ENCODE data around the gene SLC30A2.

SLC30A2 gene

DNA sequence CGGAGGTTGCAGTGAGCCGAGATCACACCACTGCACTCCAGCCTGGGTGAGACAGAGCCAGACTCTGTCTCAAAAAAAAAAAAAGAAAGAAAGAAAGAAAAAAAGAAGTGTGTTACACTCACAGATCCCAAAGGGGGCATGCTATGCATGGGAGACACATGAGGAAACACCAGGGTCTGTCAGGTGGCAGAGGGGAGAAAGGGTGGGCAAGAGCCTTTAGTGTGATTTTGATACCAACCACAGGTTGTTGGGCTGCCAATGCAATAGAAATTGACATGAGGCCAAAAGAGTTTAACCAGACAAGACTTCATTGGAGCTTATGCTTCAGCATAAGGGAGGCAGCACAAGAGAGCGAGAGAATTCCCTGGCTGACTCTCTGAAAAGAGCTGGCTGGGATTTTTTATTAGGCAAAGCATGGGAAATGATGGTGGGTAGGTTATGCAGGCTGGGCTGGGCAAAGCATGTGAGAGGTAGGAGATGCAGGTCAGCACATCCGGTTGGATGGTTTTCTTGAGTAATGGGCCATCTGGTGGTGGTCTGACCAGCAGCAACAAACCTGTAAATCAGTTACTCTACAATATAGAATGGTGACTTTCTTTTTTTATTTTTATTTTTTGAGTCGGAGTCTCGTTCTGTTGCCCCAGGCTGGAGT, 36.0 kb downstream of the SLC30A2 start:
- Histone ChIP-seq H2AK5ac (ENCODE audit: low read length) (no peak overlapping the region), H3K18ac (ENCODE audit: low read length) (no peak overlapping the region), H3K36me3 (ENCODE audit: control insufficient read depth, insufficient read depth, low read length) (no peaks in the 10 kb centered on the region), H3K23ac (ENCODE audit: low read length) (no peak overlapping the region), H4K8ac (ENCODE audit: low read depth, low read length) (no peak overlapping the region), H4K5ac (ENCODE audit: low read length) (no peak overlapping the region), H3K27me3 (ENCODE audit: insufficient read depth, low read length, poor library complexity) (no peaks in the 10 kb centered on the region), H3K4ac (ENCODE audit: low read depth, low read length) (no peak overlapping the region), H3K4me1 (ENCODE audit: control insufficient read depth, low read depth, low read length) (no peaks in the 10 kb centered on the region), H3K27ac (ENCODE audit: low read depth, low read length) (no peak overlapping the region), H3K79me1 (ENCODE audit: low read length) (no peaks in the 10 kb centered on the region), H2BK120ac (ENCODE audit: low read depth, low read length) (no peak overlapping the region), H3K9ac (ENCODE audit: low read length) (no peak overlapping the region), H2BK5ac (ENCODE audit: low read length) (no peak overlapping the region), H3K4me2 (ENCODE audit: low read length) (no peak overlapping the region), H3K56ac (ENCODE audit: low read length) (no peak overlapping the region), H3K4me3 (ENCODE audit: low read length) (no peak overlapping the region), H3K79me2 (ENCODE audit: control insufficient read depth, insufficient read depth, low read length) (no peaks in the 10 kb centered on the region), H2BK15ac (replicated peaks; ENCODE audit: low read depth) (no peak overlapping the region)
- no CpG with 5 or more reads among the region's 6 CpGs for WGBS (ENCODE audit: extremely low coverage, insufficient coverage, low lambda C conversion rate)
- peak; percentile 88 for DNase-seq

DNA sequence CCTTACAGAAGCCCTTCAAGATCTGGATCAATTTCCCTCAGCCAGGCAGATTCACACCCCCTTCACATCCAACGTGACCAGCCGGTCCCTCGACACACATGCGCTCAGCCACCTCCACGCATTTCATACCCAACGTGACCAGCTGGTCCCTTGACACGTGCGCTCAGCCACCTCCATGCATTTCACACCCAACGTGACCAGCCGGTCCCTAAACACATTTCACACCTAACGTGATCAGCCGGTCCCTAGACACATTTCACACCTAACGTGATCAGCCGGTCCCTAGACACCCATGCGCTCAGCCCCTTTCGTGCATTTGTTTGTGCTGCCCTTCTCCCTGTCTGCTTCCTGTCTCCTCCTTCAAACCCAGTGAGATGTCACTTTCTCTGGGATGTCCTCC, 39.2 kb downstream of the SLC30A2 start:
- H4K5ac ChIP-seq (ENCODE audit: low read length), result no peak overlapping the region
- no peak overlapping the region for H2AK5ac ChIP-seq (ENCODE audit: low read length)
- H3K4me3 ChIP-seq (ENCODE audit: low read length), result no peak overlapping the region
- H2BK5ac ChIP-seq (ENCODE audit: low read length), result no peak overlapping the region
- no peaks in the 10 kb centered on the region for H3K4me1 ChIP-seq (ENCODE audit: control insufficient read depth, low read depth, low read length)
- no peak overlapping the region for H3K23ac ChIP-seq (ENCODE audit: low read length)
- no peak overlapping the region for H3K56ac ChIP-seq (ENCODE audit: low read length)
- H2BK120ac ChIP-seq (ENCODE audit: low read depth, low read length), result no peak overlapping the region
- H3K79me2 ChIP-seq (ENCODE audit: control insufficient read depth, insufficient read depth, low read length), result no peaks in the 10 kb centered on the region
- H3K9ac ChIP-seq (ENCODE audit: low read length), result no peak overlapping the region
- no peaks in the 10 kb centered on the region for H3K36me3 ChIP-seq (ENCODE audit: control insufficient read depth, insufficient read depth, low read length)
- no peak overlapping the region for H3K4me2 ChIP-seq (ENCODE audit: low read length)
- no peaks in the 10 kb centered on the region for H3K79me1 ChIP-seq (ENCODE audit: low read length)
- H3K4ac ChIP-seq (ENCODE audit: low read depth, low read length), result no peak overlapping the region
- no peak overlapping the region for H4K8ac ChIP-seq (ENCODE audit: low read depth, low read length)
- H3K27me3 ChIP-seq (ENCODE audit: insufficient read depth, low read length, poor library complexity), result no peaks in the 10 kb centered on the region
- no peak overlapping the region for H3K18ac ChIP-seq (ENCODE audit: low read length)
- DNase-seq, result no peak
- H2BK15ac ChIP-seq (replicated peaks; ENCODE audit: low read depth), result no peak overlapping the region
- no peak overlapping the region for H3K27ac ChIP-seq (ENCODE audit: low read depth, low read length)
- WGBS (ENCODE audit: extremely low coverage, insufficient coverage, low lambda C conversion rate), result no CpG with 5 or more reads among the region's 16 CpGs

DNA sequence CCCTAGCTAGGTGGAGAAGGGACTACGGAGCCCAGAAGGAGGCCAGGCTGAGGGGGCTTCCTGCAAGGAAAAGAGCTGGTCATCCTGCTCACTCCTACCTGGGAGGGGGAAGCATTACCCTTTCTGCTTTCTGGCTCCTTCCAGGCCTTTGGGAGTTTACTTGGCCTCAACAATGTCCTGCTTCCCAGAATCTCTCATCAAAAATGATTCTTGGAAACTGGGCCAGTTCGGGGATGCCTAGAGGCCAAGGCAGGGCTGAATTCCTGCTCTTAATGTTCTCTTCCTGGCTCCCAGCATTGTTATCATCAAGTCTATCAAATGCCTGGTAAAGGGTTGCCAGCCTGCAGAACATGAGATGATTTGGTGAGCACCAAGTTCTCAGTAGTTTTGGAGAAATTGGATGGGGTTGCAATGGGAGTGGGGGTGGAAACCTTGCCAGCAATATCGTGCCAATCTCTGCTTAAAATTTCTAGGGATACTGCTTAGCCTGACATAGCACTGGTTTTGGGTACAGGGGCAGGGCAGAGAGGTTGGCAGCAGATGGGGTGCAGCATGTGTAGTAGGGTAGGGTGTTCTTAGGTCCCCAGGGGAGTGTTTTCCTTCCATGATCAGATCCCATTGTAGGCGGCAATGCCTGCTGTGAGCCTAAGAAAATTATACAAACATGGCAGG, 40.3 kb downstream of the SLC30A2 start:
- Histone ChIP-seq H3K18ac (ENCODE audit: low read length) (no peak overlapping the region), H3K36me3 (ENCODE audit: control insufficient read depth, insufficient read depth, low read length) (no peaks in the 10 kb centered on the region), H4K8ac (ENCODE audit: low read depth, low read length) (no peak overlapping the region), H2BK120ac (ENCODE audit: low read depth, low read length) (no peak overlapping the region), H2BK5ac (ENCODE audit: low read length) (no peak overlapping the region), H3K4me2 (ENCODE audit: low read length) (no peak overlapping the region), H2BK15ac (replicated peaks; ENCODE audit: low read depth) (no peak overlapping the region), H2AK5ac (ENCODE audit: low read length) (no peak overlapping the region), H3K79me1 (ENCODE audit: low read length) (no peaks in the 10 kb centered on the region), H4K5ac (ENCODE audit: low read length) (no peak overlapping the region), H3K56ac (ENCODE audit: low read length) (no peak overlapping the region), H3K4me1 (ENCODE audit: control insufficient read depth, low read depth, low read length) (no peaks in the 10 kb centered on the region), H3K23ac (ENCODE audit: low read length) (no peak overlapping the region), H3K27ac (ENCODE audit: low read depth, low read length) (no peak overlapping the region), H3K27me3 (ENCODE audit: insufficient read depth, low read length, poor library complexity) (no peaks in the 10 kb centered on the region), H3K4me3 (ENCODE audit: low read length) (no peak overlapping the region), H3K79me2 (ENCODE audit: control insufficient read depth, insufficient read depth, low read length) (no peaks in the 10 kb centered on the region), H3K4ac (ENCODE audit: low read depth, low read length) (no peak overlapping the region), H3K9ac (ENCODE audit: low read length) (no peak overlapping the region)
- DNase-seq, result no peak
- WGBS (ENCODE audit: extremely low coverage, insufficient coverage, low lambda C conversion rate), result no CpG with 5 or more reads among the region's 4 CpGs

DNA sequence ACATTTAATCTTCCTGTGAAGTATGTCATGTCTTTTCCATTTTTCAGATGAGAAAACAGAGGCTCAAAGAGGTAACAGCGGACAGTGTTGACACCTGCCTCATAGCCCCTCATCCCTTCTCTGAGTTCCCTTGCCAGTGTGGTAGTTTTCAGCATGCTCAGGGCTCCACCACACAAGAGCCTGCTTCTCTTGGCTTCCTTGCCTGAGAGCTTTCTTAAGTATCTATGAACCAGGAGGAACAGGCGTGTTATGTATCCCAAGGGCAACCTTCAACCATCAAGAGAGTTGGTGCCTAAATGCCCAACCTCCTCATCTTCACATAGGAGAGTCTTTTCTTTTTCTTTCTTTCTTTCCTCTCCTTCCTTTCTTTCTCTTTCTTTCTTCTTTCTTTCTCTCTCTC, 42.2 kb downstream of the SLC30A2 start:
- no peak overlapping the region for H3K4me2 ChIP-seq (ENCODE audit: low read length)
- no peaks in the 10 kb centered on the region for H3K36me3 ChIP-seq (ENCODE audit: control insufficient read depth, insufficient read depth, low read length)
- no peak overlapping the region for H3K56ac ChIP-seq (ENCODE audit: low read length)
- no peak overlapping the region for H3K23ac ChIP-seq (ENCODE audit: low read length)
- H3K27me3 ChIP-seq (ENCODE audit: insufficient read depth, low read length, poor library complexity), result no peaks in the 10 kb centered on the region
- no peak overlapping the region for H3K4ac ChIP-seq (ENCODE audit: low read depth, low read length)
- no peak overlapping the region for H3K27ac ChIP-seq (ENCODE audit: low read depth, low read length)
- no peak overlapping the region for H2AK5ac ChIP-seq (ENCODE audit: low read length)
- no peaks in the 10 kb centered on the region for H3K4me1 ChIP-seq (ENCODE audit: control insufficient read depth, low read depth, low read length)
- H3K79me2 ChIP-seq (ENCODE audit: control insufficient read depth, insufficient read depth, low read length), result no peaks in the 10 kb centered on the region
- H4K8ac ChIP-seq (ENCODE audit: low read depth, low read length), result no peak overlapping the region
- no peak for DNase-seq
- no peak overlapping the region for H3K9ac ChIP-seq (ENCODE audit: low read length)
- H4K5ac ChIP-seq (ENCODE audit: low read length), result no peak overlapping the region
- no peak overlapping the region for H2BK15ac ChIP-seq (replicated peaks; ENCODE audit: low read depth)
- H3K79me1 ChIP-seq (ENCODE audit: low read length), result no peaks in the 10 kb centered on the region
- no peak overlapping the region for H2BK120ac ChIP-seq (ENCODE audit: low read depth, low read length)
- WGBS (ENCODE audit: extremely low coverage, insufficient coverage, low lambda C conversion rate), result no CpG with 5 or more reads among the region's 2 CpGs
- no peak overlapping the region for H3K18ac ChIP-seq (ENCODE audit: low read length)
- no peak overlapping the region for H3K4me3 ChIP-seq (ENCODE audit: low read length)
- H2BK5ac ChIP-seq (ENCODE audit: low read length), result no peak overlapping the region

DNA sequence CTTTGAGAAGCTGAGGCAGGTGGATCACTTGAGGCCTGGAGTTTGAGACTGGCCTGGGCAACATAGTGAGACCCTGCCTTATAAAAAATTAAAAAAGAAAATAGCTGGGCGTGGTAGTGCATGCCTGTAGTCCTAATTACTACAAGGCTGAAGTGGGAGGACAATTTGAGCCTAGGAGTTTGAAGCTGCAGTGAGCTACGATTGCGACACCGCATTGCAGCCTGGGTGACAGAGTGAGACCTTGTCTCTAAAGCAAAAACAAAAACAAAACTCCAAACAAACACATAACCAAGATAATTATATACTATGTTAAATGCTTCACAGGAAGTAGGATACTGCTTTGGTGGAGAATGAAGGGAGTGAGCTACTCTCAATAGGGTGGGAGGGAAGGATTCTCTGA, 42.7 kb downstream of the SLC30A2 start:
- Histone ChIP-seq H3K79me1 (ENCODE audit: low read length) (no peaks in the 10 kb centered on the region), H3K4ac (ENCODE audit: low read depth, low read length) (no peak overlapping the region), H2BK15ac (replicated peaks; ENCODE audit: low read depth) (no peak overlapping the region), H3K36me3 (ENCODE audit: control insufficient read depth, insufficient read depth, low read length) (no peaks in the 10 kb centered on the region), H3K79me2 (ENCODE audit: control insufficient read depth, insufficient read depth, low read length) (no peaks in the 10 kb centered on the region), H2BK120ac (ENCODE audit: low read depth, low read length) (no peak overlapping the region), H2BK5ac (ENCODE audit: low read length) (no peak overlapping the region), H4K8ac (ENCODE audit: low read depth, low read length) (no peak overlapping the region), H4K5ac (ENCODE audit: low read length) (no peak overlapping the region), H3K18ac (ENCODE audit: low read length) (no peak overlapping the region), H3K27me3 (ENCODE audit: insufficient read depth, low read length, poor library complexity) (no peaks in the 10 kb centered on the region), H2AK5ac (ENCODE audit: low read length) (no peak overlapping the region), H3K27ac (ENCODE audit: low read depth, low read length) (no peak overlapping the region), H3K23ac (ENCODE audit: low read length) (no peak overlapping the region), H3K9ac (ENCODE audit: low read length) (no peak overlapping the region), H3K56ac (ENCODE audit: low read length) (no peak overlapping the region), H3K4me3 (ENCODE audit: low read length) (no peak overlapping the region), H3K4me1 (ENCODE audit: control insufficient read depth, low read depth, low read length) (peaks cover 2% of the 10 kb centered on the region), H3K4me2 (ENCODE audit: low read length) (no peak overlapping the region)
- no peak for DNase-seq
- WGBS (ENCODE audit: extremely low coverage, insufficient coverage, low lambda C conversion rate), result no CpG with 5 or more reads among the region's 4 CpGs
